Activated naive CD8-positive, alpha-beta T cell treated with anti-CD3 and anti-CD28 coated beads, Interleukin-2, amount 50 U/mL, for 24 hours (primary cell): Measurements from ENCODE around the gene TBPL1.
A peak's percentile ranks its signal among the peaks of the same experiment; 100 is the strongest.
"Not testable (repeated sequence)": the region's sequence is repeated elsewhere in the genome, so short reads cannot be mapped to it uniquely, and the experiment has no call there.

Experiments
- ATAC-seq: fragments of 150-1000 bp; cut with Tn5 transposase; one replicate; pipeline ENCODE4 v1.10.0; 2021
- DNase-seq: peaks from one replicate; pipeline ENCODE4 v3.0.0; 2021
- H3K27ac Mint-ChIP-seq: one replicate; pipeline ENCODE4 v1.8.0; 2021; ENCODE audit warnings: mild to moderate bottlenecking, mixed read lengths
- H3K27me3 Mint-ChIP-seq: one replicate; pipeline ENCODE4 v1.8.0; 2021; ENCODE audit warnings: mixed read lengths
- H3K36me3 Mint-ChIP-seq: one replicate; pipeline ENCODE4 v1.8.0; 2021; ENCODE audit warnings: low read depth, mixed read lengths
- H3K4me1 Mint-ChIP-seq: one replicate; pipeline ENCODE4 v1.8.0; 2021; ENCODE audit warnings: mixed read lengths
- H3K4me3 Mint-ChIP-seq: one replicate; pipeline ENCODE4 v1.8.0; 2021; ENCODE audit warnings: mild to moderate bottlenecking, moderate library complexity, mixed read lengths
- H3K9me3 Mint-ChIP-seq: one replicate; pipeline ENCODE4 v1.8.0; 2021; ENCODE audit warnings: mixed read lengths

TBPL1 gene

DNA sequence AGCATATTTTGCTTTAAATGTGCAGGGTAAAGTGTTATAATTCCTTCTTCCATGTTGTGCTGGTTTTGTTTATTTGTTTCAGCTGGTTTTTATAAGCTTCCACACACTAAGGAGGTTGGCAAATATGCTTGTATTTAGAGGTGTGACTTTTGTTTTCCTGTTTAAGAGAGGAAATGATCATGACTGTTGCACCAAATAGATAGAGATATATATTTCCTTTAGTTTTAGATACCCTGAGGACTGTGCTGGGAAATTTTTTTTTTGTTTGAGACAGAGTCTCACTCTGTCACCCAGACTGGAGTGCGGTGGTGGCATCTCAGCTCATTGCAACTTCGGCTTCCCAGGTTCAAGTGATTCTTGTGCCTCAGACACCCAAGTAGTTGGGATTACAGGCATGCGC lies 5.8 kb downstream of the TBPL1 start:
- Mint-ChIP-seq H3K27ac (no peak overlapping the region), H3K36me3 (peaks cover 2% of the 10 kb centered on the region), H3K4me3 (no peak overlapping the region), H3K4me1 (peaks cover 73% of the 10 kb centered on the region), H3K27me3 (no peaks in the 10 kb centered on the region), H3K9me3 (no peaks in the 10 kb centered on the region)
- DNase-seq (no peak), ATAC-seq (no peak)

DNA sequence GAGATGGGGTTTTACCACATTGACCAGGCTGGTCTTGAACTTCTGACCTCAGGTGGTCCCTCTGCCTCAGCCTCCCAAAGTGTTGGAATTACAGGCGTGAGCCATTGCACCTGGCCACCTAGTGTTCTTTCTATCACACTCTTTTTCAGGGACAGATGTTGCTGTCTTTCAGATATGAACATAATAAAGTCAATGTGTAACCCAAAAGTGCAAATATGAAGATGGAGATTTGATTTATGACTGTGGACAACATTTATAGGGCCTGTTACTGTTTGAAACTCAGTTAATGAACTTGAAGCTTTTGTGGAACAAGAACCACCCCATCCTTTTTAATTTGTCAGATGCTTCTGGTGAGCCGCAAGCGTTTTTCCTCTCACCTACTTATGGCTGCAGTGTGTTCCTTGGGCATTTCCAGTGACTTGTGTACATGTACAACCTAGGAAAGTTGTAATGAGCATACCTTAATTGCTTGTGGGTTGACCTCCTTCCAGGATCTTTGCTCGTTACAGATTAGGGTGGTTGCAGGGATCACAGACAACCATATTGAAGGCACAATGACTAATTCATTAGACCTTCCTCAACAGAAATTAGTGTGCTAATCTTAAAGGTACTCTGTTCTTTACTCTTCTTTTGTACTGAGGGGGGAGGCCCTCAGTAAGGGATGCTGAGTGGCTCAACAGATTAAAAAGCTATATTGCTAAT lies 6.8 kb downstream of the TBPL1 start:
- DNase-seq, result no peak
- Mint-ChIP-seq H3K4me1 (peaks cover 73% of the 10 kb centered on the region), H3K9me3 (no peaks in the 10 kb centered on the region), H3K36me3 (peaks cover 2% of the 10 kb centered on the region), H3K27ac (no peak overlapping the region), H3K27me3 (no peaks in the 10 kb centered on the region), H3K4me3 (no peak overlapping the region)
- no peak for ATAC-seq

DNA sequence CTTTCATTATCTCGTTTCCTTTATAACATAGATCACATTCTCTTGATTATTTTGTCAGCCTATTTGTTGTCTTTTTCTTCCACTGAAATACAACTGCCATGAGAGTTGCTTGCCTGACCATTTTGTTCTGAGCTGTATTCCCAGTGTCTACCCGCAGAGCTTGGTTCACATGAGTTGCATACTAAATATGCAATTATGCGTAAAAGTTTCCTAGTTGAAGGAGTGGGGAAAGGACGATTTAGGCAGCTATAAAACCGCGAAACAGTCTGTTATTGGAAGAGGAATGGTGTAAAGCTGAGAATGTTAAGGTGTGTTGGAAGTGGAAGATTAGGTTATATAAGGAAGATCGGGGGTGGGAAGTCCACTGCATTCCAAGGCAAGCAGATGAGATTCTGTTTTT lies 8.8 kb downstream of the TBPL1 start:
- H3K9me3 Mint-ChIP-seq, result no peaks in the 10 kb centered on the region
- H3K4me3 Mint-ChIP-seq, result no peak overlapping the region
- no peaks in the 10 kb centered on the region for H3K27me3 Mint-ChIP-seq
- ATAC-seq (no peak), DNase-seq (no peak)
- H3K4me1 Mint-ChIP-seq, result peaks cover 70% of the 10 kb centered on the region
- no peak overlapping the region for H3K27ac Mint-ChIP-seq
- H3K36me3 Mint-ChIP-seq, result peaks cover 2% of the 10 kb centered on the region

DNA sequence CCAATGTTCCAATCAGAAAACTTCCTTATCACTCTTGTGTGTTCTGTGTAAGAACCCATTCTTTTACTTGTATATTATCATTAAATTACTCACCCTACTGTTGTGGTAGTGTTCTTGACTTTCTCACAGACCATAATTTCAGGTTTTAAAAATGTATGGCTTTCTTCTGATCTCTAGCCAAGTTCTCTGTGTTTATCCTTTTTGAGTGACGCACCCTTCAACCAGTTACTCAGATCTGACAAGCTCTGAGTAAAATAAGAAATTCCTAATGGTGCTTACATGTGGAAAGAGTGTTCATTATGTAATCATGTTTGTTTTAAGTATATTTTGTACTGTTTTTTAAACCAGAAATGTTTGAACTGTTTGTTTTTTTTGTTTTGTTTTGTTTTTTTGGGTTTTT lies 11.0 kb downstream of the TBPL1 start:
- H3K27ac Mint-ChIP-seq, result peak overlapping the region; percentile 34
- H3K36me3 Mint-ChIP-seq, result peaks cover 2% of the 10 kb centered on the region
- H3K4me1 Mint-ChIP-seq, result peaks cover 64% of the 10 kb centered on the region
- no peaks in the 10 kb centered on the region for H3K9me3 Mint-ChIP-seq
- DNase-seq (no peak), ATAC-seq (peak; percentile 64)
- no peaks in the 10 kb centered on the region for H3K27me3 Mint-ChIP-seq
- H3K4me3 Mint-ChIP-seq, result no peak overlapping the region

DNA sequence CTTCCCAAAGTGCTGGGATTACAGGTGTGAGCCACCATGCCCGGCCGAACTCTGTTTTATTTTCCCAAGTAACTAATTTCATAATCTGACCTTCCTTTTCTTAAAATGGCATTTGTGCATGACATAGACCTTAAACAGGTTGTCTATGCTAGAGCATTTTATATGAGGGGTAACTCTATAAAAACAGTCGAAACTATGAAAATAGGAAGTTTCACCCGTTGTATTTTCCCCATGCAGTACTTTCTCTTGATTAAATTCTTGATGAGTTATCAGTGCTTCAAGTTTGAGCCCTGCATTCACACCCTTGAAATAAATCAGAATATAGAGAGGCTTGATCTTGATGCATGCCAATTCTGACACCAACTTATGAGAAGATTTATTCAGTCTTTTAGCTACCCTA lies 11.7 kb downstream of the TBPL1 start:
- no peaks in the 10 kb centered on the region for H3K9me3 Mint-ChIP-seq
- H3K27ac Mint-ChIP-seq, result peak overlapping the region; percentile 26
- H3K4me3 Mint-ChIP-seq, result no peak overlapping the region
- peaks cover under 1% of the 10 kb centered on the region for H3K36me3 Mint-ChIP-seq
- ATAC-seq (no peak), DNase-seq (no peak)
- H3K27me3 Mint-ChIP-seq, result no peaks in the 10 kb centered on the region
- H3K4me1 Mint-ChIP-seq, result peaks cover 65% of the 10 kb centered on the region

DNA sequence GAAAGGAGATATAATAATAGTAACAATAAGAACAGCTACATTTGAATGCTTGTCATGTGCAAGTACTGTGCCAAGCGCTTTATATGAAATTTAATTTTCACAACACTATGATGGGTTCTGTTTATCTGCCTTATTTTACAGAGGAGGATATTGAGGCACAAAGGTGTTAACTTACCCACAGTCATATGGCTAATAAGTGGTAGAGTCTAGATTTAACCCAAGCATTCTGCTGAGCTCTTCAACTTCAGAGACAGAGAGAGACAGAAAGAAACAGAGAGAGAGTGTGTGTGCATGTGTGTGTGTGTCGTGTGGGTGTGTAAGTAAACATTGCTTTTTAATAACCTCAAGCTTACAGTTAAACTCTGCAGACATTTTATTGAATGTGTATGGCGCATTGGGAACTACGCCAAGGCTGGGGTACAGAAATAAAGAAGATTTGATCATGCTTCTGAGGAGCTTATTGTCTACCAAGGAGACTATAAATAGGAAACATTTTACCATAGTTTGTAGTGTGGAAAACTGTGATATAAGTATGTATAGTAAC lies 12.9 kb downstream of the TBPL1 start:
- no peaks in the 10 kb centered on the region for H3K27me3 Mint-ChIP-seq
- H3K36me3 Mint-ChIP-seq, result peaks cover 1% of the 10 kb centered on the region
- peaks cover 66% of the 10 kb centered on the region for H3K4me1 Mint-ChIP-seq
- no peak overlapping the region for H3K27ac Mint-ChIP-seq
- DNase-seq, result no peak
- ATAC-seq, result no peak
- no peaks in the 10 kb centered on the region for H3K9me3 Mint-ChIP-seq
- H3K4me3 Mint-ChIP-seq, result no peak overlapping the region

DNA sequence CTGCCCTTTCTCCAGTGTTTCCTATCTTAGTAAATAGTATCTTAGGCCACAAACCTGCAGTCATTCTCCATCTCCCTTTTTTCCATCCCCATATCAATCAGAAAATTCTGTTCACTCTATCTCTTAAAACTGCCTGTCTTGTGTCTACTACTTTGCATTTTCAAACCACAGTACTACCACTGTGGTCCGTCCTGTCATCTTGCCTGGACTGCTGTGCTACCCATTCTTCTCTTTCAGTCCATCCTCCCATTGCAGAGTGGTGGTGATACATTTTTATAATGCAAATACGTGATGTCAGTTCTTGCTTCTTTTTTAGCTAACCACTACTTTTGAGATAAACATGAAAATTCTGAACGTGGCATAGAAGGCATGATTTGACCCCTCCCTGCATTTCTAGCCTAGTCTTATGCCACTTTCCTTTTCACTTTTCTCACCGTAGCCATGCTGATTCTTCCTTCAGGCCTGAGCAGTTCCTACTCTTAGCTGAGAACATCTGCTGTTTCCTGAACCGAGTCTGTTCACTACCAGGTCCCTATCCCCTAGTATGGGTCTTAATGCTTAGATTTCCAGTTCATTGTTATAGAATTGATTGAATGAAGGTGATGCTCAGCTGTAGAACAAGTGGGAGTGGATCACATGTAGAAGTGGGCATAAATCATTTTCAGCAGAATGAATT lies 13.8 kb downstream of the TBPL1 start:
- peaks cover 5% of the 10 kb centered on the region for H3K36me3 Mint-ChIP-seq
- H3K9me3 Mint-ChIP-seq, result no peaks in the 10 kb centered on the region
- ATAC-seq (peak; percentile 27), DNase-seq (no peak)
- H3K27me3 Mint-ChIP-seq, result no peaks in the 10 kb centered on the region
- H3K27ac Mint-ChIP-seq, result peak overlapping the region; percentile 0
- peaks cover 66% of the 10 kb centered on the region for H3K4me1 Mint-ChIP-seq
- no peak overlapping the region for H3K4me3 Mint-ChIP-seq

DNA sequence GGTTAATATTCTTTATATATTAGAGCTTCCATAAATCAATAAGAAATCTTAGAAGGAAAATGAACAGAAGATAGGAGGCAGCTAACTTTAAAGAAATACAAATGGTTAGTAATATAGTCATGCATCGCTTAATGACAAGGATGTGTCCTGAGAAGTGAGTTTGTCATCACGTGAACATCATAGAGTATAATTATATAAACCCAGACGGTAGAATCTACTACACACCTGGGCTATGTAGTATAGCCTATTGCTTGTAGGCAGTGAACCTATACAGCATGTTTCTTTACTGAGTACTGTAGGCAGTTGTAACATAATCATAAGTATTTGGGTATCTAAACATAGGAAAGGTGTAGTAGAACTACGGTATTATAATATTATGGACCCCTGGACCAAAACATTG lies 14.3 kb downstream of the TBPL1 start:
- DNase-seq, result no peak
- no peak overlapping the region for H3K4me3 Mint-ChIP-seq
- no peak overlapping the region for H3K27ac Mint-ChIP-seq
- ATAC-seq, result no peak
- H3K27me3 Mint-ChIP-seq, result no peaks in the 10 kb centered on the region
- peaks cover 66% of the 10 kb centered on the region for H3K4me1 Mint-ChIP-seq
- peaks cover 5% of the 10 kb centered on the region for H3K36me3 Mint-ChIP-seq
- no peaks in the 10 kb centered on the region for H3K9me3 Mint-ChIP-seq

DNA sequence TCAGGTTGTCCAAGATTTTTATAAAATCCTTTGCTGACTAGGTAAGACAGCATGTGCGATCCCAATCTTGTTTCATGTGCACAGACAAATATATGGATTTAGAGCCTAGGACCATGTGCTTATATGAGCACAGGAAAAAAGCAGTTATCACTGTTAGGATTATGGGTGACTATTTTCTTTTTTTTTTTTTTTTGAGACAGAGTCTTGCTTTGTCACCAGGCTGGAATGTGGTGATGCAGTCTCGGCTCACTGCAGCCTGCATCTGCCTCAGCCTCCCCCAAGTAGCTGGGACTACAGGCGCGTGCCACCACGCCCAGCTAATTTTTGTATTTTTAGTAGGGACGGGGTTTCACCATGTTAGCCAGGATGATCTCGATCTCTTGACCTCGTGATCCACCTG lies 14.8 kb downstream of the TBPL1 start:
- H3K4me3 Mint-ChIP-seq, H3K27me3 Mint-ChIP-seq, H3K9me3 Mint-ChIP-seq, ATAC-seq, H3K27ac Mint-ChIP-seq, H3K36me3 Mint-ChIP-seq, DNase-seq: not testable (repeated sequence)
- peaks cover 63% of the 10 kb centered on the region for H3K4me1 Mint-ChIP-seq

DNA sequence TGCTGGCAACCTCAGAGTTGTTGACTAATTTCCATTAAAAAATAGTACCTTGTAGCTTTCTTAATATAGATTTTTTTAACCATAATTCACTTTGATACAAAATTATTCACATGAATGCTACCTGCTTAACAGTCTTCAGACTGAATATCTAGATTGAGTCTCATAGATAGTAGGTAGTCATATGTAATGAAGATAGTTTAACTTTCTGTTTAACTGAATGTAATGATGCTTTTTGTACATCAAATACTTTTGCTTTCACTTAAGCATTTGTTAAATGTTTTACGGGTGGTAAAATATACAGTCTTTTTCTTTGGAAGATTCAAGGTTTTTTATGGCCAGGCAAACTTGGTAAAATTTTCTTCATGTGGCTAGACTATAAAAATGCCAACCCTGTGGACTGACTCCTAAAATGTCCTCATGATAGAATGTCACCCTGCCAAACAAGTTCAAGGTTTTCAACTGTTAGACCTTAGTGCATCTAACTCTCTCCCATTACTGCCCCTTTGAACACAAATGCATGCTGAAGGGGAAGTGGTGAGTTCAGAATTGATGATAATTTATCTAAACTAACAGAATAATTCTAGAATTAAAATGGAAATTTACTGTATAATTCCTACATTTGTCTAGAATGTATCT lies 16.4 kb downstream of the TBPL1 start:
- Mint-ChIP-seq H3K4me1 (peaks cover 67% of the 10 kb centered on the region), H3K9me3 (no peaks in the 10 kb centered on the region), H3K27ac (no peak overlapping the region), H3K27me3 (no peaks in the 10 kb centered on the region), H3K36me3 (peaks cover 5% of the 10 kb centered on the region), H3K4me3 (no peak overlapping the region)
- DNase-seq (no peak), ATAC-seq (no peak)

DNA sequence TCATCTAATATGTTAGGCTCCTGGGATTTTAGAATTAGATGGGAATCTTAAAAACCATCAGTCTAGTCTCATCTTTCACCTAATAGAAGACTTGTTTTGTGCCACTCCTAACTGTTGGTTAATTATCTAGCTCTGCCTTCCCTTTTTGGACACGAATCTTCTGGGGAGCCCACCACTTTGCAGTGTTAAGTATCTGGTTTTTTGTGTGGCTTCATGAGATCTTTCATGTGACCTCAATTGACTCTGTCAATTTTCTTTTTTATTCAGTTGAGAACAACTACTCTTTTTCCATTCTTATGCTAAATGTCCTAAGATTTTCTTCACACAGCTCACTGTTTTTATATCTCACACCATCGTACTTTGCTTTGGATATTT lies 16.9 kb downstream of the TBPL1 start:
- Mint-ChIP-seq H3K4me1 (peaks cover 62% of the 10 kb centered on the region), H3K4me3 (no peak overlapping the region), H3K9me3 (no peaks in the 10 kb centered on the region), H3K36me3 (peaks cover 5% of the 10 kb centered on the region), H3K27me3 (no peaks in the 10 kb centered on the region), H3K27ac (peak overlapping the region; percentile 53)
- DNase-seq (no peak), ATAC-seq (no peak)

DNA sequence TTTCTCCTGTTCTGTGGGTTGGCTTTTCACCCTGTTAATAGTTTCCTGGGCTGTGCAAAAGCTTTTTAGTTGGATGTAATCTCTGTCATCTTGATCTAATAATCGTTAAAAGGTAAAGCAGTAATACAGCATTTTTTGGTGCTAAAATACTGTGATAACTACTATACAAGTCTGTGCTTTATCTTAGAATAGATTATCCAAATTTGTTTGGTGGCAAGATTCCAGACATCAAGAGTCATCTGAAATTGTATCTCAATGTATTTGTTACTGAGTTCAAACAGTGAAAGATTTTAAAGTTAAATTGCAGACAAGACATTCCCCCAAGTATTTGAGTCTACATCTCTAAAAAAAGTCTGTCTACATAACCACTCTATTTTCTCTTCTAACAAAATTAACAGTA lies 18.8 kb downstream of the TBPL1 start:
- H3K9me3 Mint-ChIP-seq, result no peaks in the 10 kb centered on the region
- no peak for ATAC-seq

DNA sequence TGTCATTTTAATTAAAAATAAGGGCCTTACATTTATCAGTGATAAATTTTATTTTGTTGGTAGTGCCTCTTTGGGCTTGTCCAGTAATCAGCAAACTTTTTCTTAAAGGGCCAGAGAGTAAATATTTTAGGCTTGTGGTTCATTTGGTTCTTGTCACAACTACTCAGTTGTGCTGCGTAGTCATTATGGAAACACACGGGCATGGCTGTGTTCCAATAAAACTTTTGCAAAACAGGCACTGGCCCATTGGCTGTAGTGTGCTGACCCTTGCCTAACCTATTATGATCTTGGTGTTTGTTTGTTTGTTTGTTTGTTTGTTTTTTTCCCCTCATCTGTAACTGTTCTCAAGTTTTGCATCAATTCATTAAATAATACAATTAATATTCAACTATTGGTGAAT lies 19.4 kb downstream of the TBPL1 start:
- Mint-ChIP-seq H3K36me3 (peaks cover 5% of the 10 kb centered on the region), H3K27me3 (no peaks in the 10 kb centered on the region), H3K4me3 (no peak overlapping the region), H3K27ac (no peak overlapping the region), H3K4me1 (peaks cover 48% of the 10 kb centered on the region), H3K9me3 (no peaks in the 10 kb centered on the region)
- DNase-seq (no peak), ATAC-seq (no peak)

More for the DNA sequence above, 18.8 kb downstream of the TBPL1 start:
- no peaks in the 10 kb centered on the region for H3K27me3 Mint-ChIP-seq
- H3K27ac Mint-ChIP-seq, result no peak overlapping the region
- no peak for DNase-seq
- peaks cover 51% of the 10 kb centered on the region for H3K4me1 Mint-ChIP-seq
- H3K36me3 Mint-ChIP-seq, result peaks cover 5% of the 10 kb centered on the region
- H3K4me3 Mint-ChIP-seq, result no peak overlapping the region

DNA sequence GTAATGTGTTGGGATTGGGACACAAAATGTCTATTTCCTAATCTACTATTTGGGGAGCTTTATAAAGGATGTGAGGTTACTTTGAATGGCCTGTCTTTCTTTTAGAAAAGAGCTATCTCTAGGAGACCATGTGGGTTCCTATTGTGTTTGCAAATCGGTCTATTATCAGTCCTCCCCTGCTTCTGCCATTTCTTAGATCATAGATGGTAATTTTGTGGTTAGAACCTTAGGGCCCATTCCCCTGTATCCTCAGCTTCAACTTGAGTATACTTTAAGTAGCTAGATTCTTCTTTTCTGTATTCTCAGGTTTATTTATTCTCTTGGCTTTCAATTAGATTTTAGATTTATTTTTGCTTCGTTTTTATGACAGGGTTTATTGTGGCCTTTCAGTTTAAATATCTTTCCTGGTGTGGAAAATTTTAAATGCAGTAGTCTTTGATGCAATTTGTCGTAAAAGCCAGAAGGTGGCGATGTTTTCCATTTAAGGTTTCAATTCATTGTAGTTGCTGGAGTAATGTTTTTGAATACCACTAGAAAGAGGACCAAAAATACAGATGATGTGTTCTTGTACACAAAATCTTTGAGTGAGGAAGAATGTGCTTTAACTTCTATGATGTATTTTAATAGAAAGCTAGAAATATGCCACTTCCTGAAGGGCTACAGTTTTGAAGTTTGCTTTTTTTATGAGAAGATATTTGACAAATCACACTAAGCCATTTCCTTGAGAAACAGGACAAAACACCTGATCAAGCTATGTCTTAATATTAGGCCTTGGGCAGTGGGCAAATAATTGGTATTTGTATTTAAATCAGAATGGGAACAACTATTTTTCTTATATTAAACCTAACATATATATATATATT lies 20.3 kb downstream of the TBPL1 start:
- H3K27ac Mint-ChIP-seq, result peak overlapping the region; percentile 32
- ATAC-seq, result peak; percentile 87
- no peak overlapping the region for H3K4me3 Mint-ChIP-seq
- H3K9me3 Mint-ChIP-seq, result no peaks in the 10 kb centered on the region
- peaks cover 49% of the 10 kb centered on the region for H3K4me1 Mint-ChIP-seq
- H3K36me3 Mint-ChIP-seq, result peaks cover 5% of the 10 kb centered on the region
- no peaks in the 10 kb centered on the region for H3K27me3 Mint-ChIP-seq
- DNase-seq, result no peak
